ENCODE measurements around the gene DYRK3. TPM values are rescaled to one million over a fixed set of nuclear protein-coding genes. Genes with fewer than 3 reads are reported as not detected.

DYRK3 gene
- total and polyA plus RNA-seq, 2 of the 8 experiments (the other 6 are each of a cell fraction or from before 2014, with no cell fraction given), result 2.1 to 8.5 TPM

DNA sequence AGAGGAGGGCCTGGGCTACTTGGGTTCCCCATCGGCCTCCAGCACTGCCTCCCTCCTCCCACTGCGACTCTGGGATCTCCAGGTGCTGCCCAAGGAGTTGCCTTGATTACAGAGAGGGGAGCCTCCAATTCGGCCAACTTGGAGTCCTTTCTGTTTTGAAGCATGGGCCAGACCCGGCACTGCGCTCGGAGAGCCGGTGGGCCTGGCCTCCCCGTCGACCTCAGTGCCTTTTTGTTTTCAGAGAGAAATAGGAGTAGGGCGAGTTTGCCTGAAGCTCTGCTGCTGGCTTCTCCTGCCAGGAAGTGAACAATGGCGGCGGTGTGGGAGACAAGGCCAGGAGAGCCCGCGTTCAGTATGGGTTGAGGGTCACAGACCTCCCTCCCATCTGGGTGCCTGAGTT is 47.4 kb upstream of the DYRK3 start:
- ChIA-PET POLR2A (ENCODE audit: partially characterized antibody) (interaction anchor here (0.6 to 0.8 kb wide), 2 partner anchors 16 to 104 kb away, joined by 3 read pairs; no protein-coding TSS in a partner anchor), CTCF (ENCODE audit: partially characterized antibody) (interaction anchor here (0.7 to 16.9 kb wide), 19 partner anchors 9 to 222 kb away, joined by 3 to 298 read pairs (median 6); partner anchors contain the start of gene RASSF5)
- Histone ChIP-seq H2BK15ac (ENCODE audit: low read length) (no peak overlapping the region), H3K23ac (ENCODE audit: insufficient read length) (no peak overlapping the region), H3K9me3 (ENCODE audit: insufficient read depth in 2 of 2, low read depth in 1 of 2, low read length in 1 of 2) (no peaks in the 10 kb centered on the region), H4K5ac (ENCODE audit: insufficient read length, low read depth, low read length) (no peak overlapping the region), H3K36me3 (ENCODE audit: control insufficient read depth in 2 of 4, insufficient read depth in 4 of 4, low read length in 3 of 4) (peaks cover 0 to 8% (median 4%) of the 10 kb centered on the region in 4 experiments; a peak in 5 of 8 replicates), H4K91ac (replicated peaks; ENCODE audit: insufficient read length, low read length) (no peak overlapping the region), H4K20me1 (replicated peaks in 1 of 2; ENCODE audit: control insufficient read depth in 1 of 2, insufficient read depth in 2 of 2, low read length in 2 of 2) (no peaks in the 10 kb centered on the region), H3K9ac (replicated peaks in 1 of 4; ENCODE audit: extremely low read depth in 1 of 4, low read depth in 3 of 4, low read length in 3 of 4) (no peak overlapping the region), H3K14ac (ENCODE audit: insufficient read length) (no peak overlapping the region), H2AFZ (ENCODE audit: low read length) (no peak overlapping the region), H3K4me1 (replicated peaks in 1 of 4; ENCODE audit: control insufficient read depth in 3 of 4, insufficient read depth in 4 of 4, low read length in 3 of 4) (no peaks in the 10 kb centered on the region), H2BK5ac (ENCODE audit: low read depth, low read length) (no peak overlapping the region; the same call in 1 of the 2 replicates), H3K4me2 (ENCODE audit: insufficient read depth in 1 of 2, low read depth in 2 of 2, low read length in 2 of 2) (no peak overlapping the region), H4K8ac (ENCODE audit: extremely low read depth, insufficient read depth, low read length) (peak overlapping the region; percentile 43; the same call in 1 of the 2 replicates), H2BK12ac (ENCODE audit: low read depth, low read length) (no peak overlapping the region), H3K27me3 (replicated peaks in 1 of 4; ENCODE audit: control insufficient read depth in 3 of 4, extremely low read depth in 1 of 4, insufficient read depth in 3 of 4, low read length in 3 of 4) (no peaks in the 10 kb centered on the region), H3K79me1 (ENCODE audit: low read depth, low read length) (no peaks in the 10 kb centered on the region), H3K23me2 (ENCODE audit: low read depth, low read length) (no peaks in the 10 kb centered on the region), H3K4ac (replicated peaks; ENCODE audit: insufficient read length, low read depth, low read length) (no peak overlapping the region), H2AK5ac (ENCODE audit: low read depth, low read length) (no peak overlapping the region), H3K56ac (replicated peaks; ENCODE audit: insufficient read length, low read depth, low read length) (no peak overlapping the region), H3K79me2 (ENCODE audit: control insufficient read depth in 1 of 2, insufficient read depth in 2 of 2, low read length in 2 of 2) (no peaks in the 10 kb centered on the region), H3K27ac (ENCODE audit: low read depth, low read length) (no peak overlapping the region), H3K4me3 (ENCODE audit: extremely low read depth in 1 of 4, insufficient read depth in 2 of 4, low read depth in 3 of 4, low read length in 4 of 4) (no peak overlapping the region), H3K18ac (ENCODE audit: extremely low read depth, low read length) (no peak overlapping the region), H2BK120ac (replicated peaks; ENCODE audit: low read depth, low read length) (no peak overlapping the region), H2BK20ac (ENCODE audit: low read length) (no peak overlapping the region)
- FAIRE-seq (no peak), DNase-seq (ENCODE audit: low read depth in 1 of 2, low spot score in 2 of 2) (no peak)
- WGBS, 2 experiments (ENCODE audit: extremely low coverage in 1 of 2, insufficient coverage in 1 of 2, insufficient read length in 1 of 2, insufficient replicate concordance in 2 of 2, low coverage in 1 of 2, low lambda C conversion rate in 2 of 2, missing lambda C conversion rate in 1 of 2), result 94% methylated on average over 8 of the region's 14 CpGs; no CpG with 5 or more reads in 1 of the 2 experiments
- TF ChIP-seq EP300 (IDR thresholded peaks at IDR 0.05; ENCODE audit: borderline replicate concordance in 1 of 2, low read depth in 2 of 2, low read length in 2 of 2) (no peak), PHF8 (conservative IDR thresholded peaks at IDR 0.05; ENCODE audit: low read depth, low read length) (no peak), RAD21 (IDR thresholded peaks at IDR 0.05 in 1 of 2, conservative IDR thresholded peaks at IDR 0.05 in 1 of 2; ENCODE audit: low read depth in 2 of 2, low read length in 2 of 2) (no peak), ATF3 (IDR thresholded peaks at IDR 0.05; ENCODE audit: insufficient read depth, low read depth, low read length) (no peak), KDM4A (IDR thresholded peaks at IDR 0.05; ENCODE audit: low read depth, low read length, severe bottlenecking) (no peak), NRF1 (IDR thresholded peaks at IDR 0.05; ENCODE audit: low read depth, low read length) (no peak), BACH1 (IDR thresholded peaks at IDR 0.05; ENCODE audit: low read length) (no peak), BCL11A (IDR thresholded peaks at IDR 0.05; ENCODE audit: low read depth in 2 of 2, low read length in 2 of 2) (no peak), CTCF (IDR thresholded peaks at IDR 0.05; ENCODE audit: control extremely low read depth in 1 of 3, insufficient read depth in 1 of 3, low read depth in 1 of 3, low read length in 3 of 3) (no peak)

Measured in H1 (cell line).